ENCODE results near the gene COL18A1. TPM values are rescaled to one million over a fixed set of nuclear protein-coding genes. Genes with fewer than 3 reads are reported as not detected.

The COL18A1 gene
- polyA plus RNA-seq, 2 of the 4 experiments (the other 2 are of a cell fraction): 17.3 to 88.4 TPM

- WGBS (ENCODE audit: missing lambda C conversion rate): 94% methylated on average over 24 of the region's 32 CpGs
- no peak for FAIRE-seq
- Histone ChIP-seq H3K4me1 (peaks cover 51% of the 10 kb centered on the region), H3K4me2 (no peak overlapping the region), H3K9me3 (no peaks in the 10 kb centered on the region), H3K27ac (peak overlapping the region in 1 of 2 experiments; percentile 31; a peak in 3 of 6 replicates), H3K4me3 (no peak overlapping the region)
- ChIA-PET CTCF (interaction anchor here (0.9 to 3.0 kb wide), 6 partner anchors 10 to 290 kb away, joined by 3 to 13 read pairs (median 4); no protein-coding TSS in a partner anchor), POLR2A (no interaction called here)
- DNase-seq (ENCODE audit: low read depth in 1 of 2, low spot score in 1 of 2): no peak
- ATAC-seq: no peak
- TF ChIP-seq FOSB (CRISPR knock-in tag; IDR thresholded peaks at IDR 0.05): no peak
- no peak for TF ChIP-seq EHF (CRISPR knock-in tag; IDR thresholded peaks at IDR 0.05)
- TF ChIP-seq TFCP2L1 (CRISPR knock-in tag; IDR thresholded peaks at IDR 0.05): no peak
- no peak for TF ChIP-seq ATOH8 (CRISPR knock-in tag; IDR thresholded peaks at IDR 0.05; ENCODE audit: low read depth)
Measured at GRCh38 chr21:45429221-45430175, 24.5 kb downstream of the COL18A1 start.

GRCh38 chr21:45430521-45431501 lies 25.8 kb downstream of the COL18A1 start:
- CTCF ChIA-PET: interaction anchor here (1.1 to 3.0 kb wide), 4 partner anchors 9 to 291 kb away, joined by 3 to 13 read pairs (median 4); no protein-coding TSS in a partner anchor
- Histone ChIP-seq H3K27ac (peak overlapping the region; percentile 11 to 31; a peak in 3 of 6 replicates), H3K4me2 (no peak overlapping the region), H3K9me3 (no peaks in the 10 kb centered on the region), H3K4me3 (no peak overlapping the region), H3K4me1 (peaks cover 54% of the 10 kb centered on the region)
- FAIRE-seq (no peak), DNase-seq (ENCODE audit: low read depth in 1 of 2, low spot score in 1 of 2) (no peak), ATAC-seq (no peak)
- POLR2A ChIA-PET: no interaction called here
- TF ChIP-seq ZSCAN20 (CRISPR knock-in tag; IDR thresholded peaks at IDR 0.05) (no peak), HDAC2 (IDR thresholded peaks at IDR 0.05) (no peak), MAX (IDR thresholded peaks at IDR 0.05) (no peak), ELK1 (IDR thresholded peaks at IDR 0.05; ENCODE audit: low read depth, low read length) (no peak), SMC3 (IDR thresholded peaks at IDR 0.05) (no peak), HEYL (CRISPR knock-in tag; IDR thresholded peaks at IDR 0.05) (no peak), JUNB (IDR thresholded peaks at IDR 0.05) (no peak), E2F6 (IDR thresholded peaks at IDR 0.05; ENCODE audit: borderline replicate concordance, low read depth) (no peak), MYC (IDR thresholded peaks at IDR 0.05; ENCODE audit: borderline replicate concordance, low read length) (no peak), RARB (CRISPR knock-in tag; IDR thresholded peaks at IDR 0.05) (no peak)
- 90% methylated on average over 19 of the region's 48 CpGs for WGBS (ENCODE audit: missing lambda C conversion rate)

- FAIRE-seq: no peak
- WGBS (ENCODE audit: missing lambda C conversion rate): 76% methylated on average over 4 of the region's 17 CpGs
- ChIA-PET CTCF (interaction anchor here (0.9 to 1.9 kb wide), 4 partner anchors 11 to 139 kb away, joined by 3 to 5 read pairs (median 4); no protein-coding TSS in a partner anchor), POLR2A (no interaction called here)
- Histone ChIP-seq H3K4me3 (no peak overlapping the region), H3K4me2 (peak overlapping the region; percentile 44; the same call in 1 of the 3 replicates), H3K27ac (peak overlapping the region; percentile 31 to 54; a peak in 4 of 6 replicates), H3K9me3 (no peaks in the 10 kb centered on the region), H3K4me1 (peaks cover 46% of the 10 kb centered on the region)
- ATAC-seq: no peak
- DNase-seq (ENCODE audit: low read depth in 1 of 2, low spot score in 1 of 2): no peak
- no peak for TF ChIP-seq BCL3 (IDR thresholded peaks at IDR 0.05)
- TF ChIP-seq JUNB (IDR thresholded peaks at IDR 0.05): no peak
- no peak for TF ChIP-seq HES2 (IDR thresholded peaks at IDR 0.05)
- TF ChIP-seq MAX (IDR thresholded peaks at IDR 0.05): no peak
- no peak for TF ChIP-seq EHMT2 (IDR thresholded peaks at IDR 0.05; ENCODE audit: low read depth)
- no peak for TF ChIP-seq POLR2AphosphoS2 (conservative IDR thresholded peaks at IDR 0.05; ENCODE audit: low read length)
- no peak for TF ChIP-seq ELK1 (IDR thresholded peaks at IDR 0.05; ENCODE audit: low read depth, low read length)
- TF ChIP-seq BHLHE40 (IDR thresholded peaks at IDR 0.05; ENCODE audit: low read depth, low read length): no peak
- TF ChIP-seq SREBF2 (IDR thresholded peaks at IDR 0.05): no peak
- no peak for TF ChIP-seq RAD21 (conservative IDR thresholded peaks at IDR 0.05 in 1 of 2, IDR thresholded peaks at IDR 0.05 in 1 of 2)
- TF ChIP-seq NR3C1 (IDR thresholded peaks at IDR 0.05): no peak
Measured at GRCh38 chr21:45431781-45432572, 27.0 kb downstream of the COL18A1 start.

Data from A549 (cell line).